GM19372 (cell line): ENCODE results near the gene DCBLD1.

Experiments used
- ATAC-seq: cut with Tn5 transposase; IDR thresholded peaks from one replicate; pipeline ENCODE4 v1.9.1; 2021; ENCODE audit warnings: mild to moderate bottlenecking, low read depth, moderate library complexity; ENCODE audit not compliant: unreplicated experiment

DCBLD1 gene

GRCh38 chr6:117469356-117469755, 13.1 kb upstream of the DCBLD1 start:
- ATAC-seq = no peak

GRCh38 chr6:117469791-117470190, 12.7 kb upstream of the DCBLD1 start:
- ATAC-seq = no peak

- ATAC-seq = no peak
These were observed 9.8 kb upstream of the DCBLD1 start for GRCh38 chr6:117472667-117473066.

- ATAC-seq = no peak
These were observed 9.1 kb upstream of the DCBLD1 start for GRCh38 chr6:117473401-117473800.

- no peak for ATAC-seq
These were observed 4.3 kb upstream of the DCBLD1 start for GRCh38 chr6:117477988-117478852.

- ATAC-seq = no peak
These were observed 3.6 kb upstream of the DCBLD1 start for GRCh38 chr6:117478853-117479231.

GRCh38 chr6:117480651-117481050, 1.8 kb upstream of the DCBLD1 start:
- no peak for ATAC-seq

- ATAC-seq = no peak
These were observed 1.1 kb upstream of the DCBLD1 start for GRCh38 chr6:117481278-117481925.

GRCh38 chr6:117481926-117482239, 591 bp upstream of the DCBLD1 start:
- ATAC-seq = no peak

- no peak for ATAC-seq
These were observed 650 bp downstream of the DCBLD1 start for GRCh38 chr6:117483004-117483644.

- ATAC-seq = no peak
These were observed 1.2 kb downstream of the DCBLD1 start for GRCh38 chr6:117483645-117484016.

GRCh38 chr6:117484052-117484646, 1.7 kb downstream of the DCBLD1 start:
- no peak for ATAC-seq

GRCh38 chr6:117485433-117485832, 3.0 kb downstream of the DCBLD1 start:
- no peak for ATAC-seq

- no peak for ATAC-seq
These were observed 5.3 kb downstream of the DCBLD1 start for GRCh38 chr6:117487821-117488220.

GRCh38 chr6:117489003-117489402, 6.5 kb downstream of the DCBLD1 start:
- no peak for ATAC-seq

- no peak for ATAC-seq
These were observed 9.4 kb downstream of the DCBLD1 start for GRCh38 chr6:117491916-117492315.

- no peak for ATAC-seq
These were observed 11.0 kb downstream of the DCBLD1 start for GRCh38 chr6:117493470-117493869.

- no peak for ATAC-seq
These were observed 11.8 kb downstream of the DCBLD1 start for GRCh38 chr6:117494283-117494682.

GRCh38 chr6:117494694-117495318, 12.3 kb downstream of the DCBLD1 start:
- ATAC-seq = no peak

GRCh38 chr6:117495425-117495824, 13.0 kb downstream of the DCBLD1 start:
- no peak for ATAC-seq

GRCh38 chr6:117495869-117496268, 13.4 kb downstream of the DCBLD1 start:
- no peak for ATAC-seq
